GM18511 (cell line): ENCODE results near the gene PLPPR5.

ENCODE experiments used
- ATAC-seq: cut with Tn5 transposase; IDR thresholded peaks from one replicate; pipeline ENCODE4 v1.9.1; 2021; ENCODE audit warnings: mild to moderate bottlenecking, moderate library complexity; ENCODE audit not compliant: unreplicated experiment

Gene PLPPR5

GRCh38 chr1:98969798-98970490 is 34.7 kb downstream of the PLPPR5 start:
- ATAC-seq: no peak

- no peak for ATAC-seq
These were observed 37.5 kb downstream of the PLPPR5 start for GRCh38 chr1:98967122-98967521.

GRCh38 chr1:98965394-98965793 is 39.3 kb downstream of the PLPPR5 start:
- no peak for ATAC-seq

GRCh38 chr1:98964198-98964597 is 40.5 kb downstream of the PLPPR5 start:
- no peak for ATAC-seq

- no peak for ATAC-seq
These were observed 41.5 kb downstream of the PLPPR5 start for GRCh38 chr1:98963064-98963758.

- no peak for ATAC-seq
These were observed 42.5 kb downstream of the PLPPR5 start for GRCh38 chr1:98962156-98962555.

GRCh38 chr1:98949621-98950020 is 55.0 kb downstream of the PLPPR5 start:
- ATAC-seq: no peak

- ATAC-seq: no peak
These were observed 55.5 kb downstream of the PLPPR5 start for GRCh38 chr1:98949166-98949565.

- no peak for ATAC-seq
These were observed 57.6 kb downstream of the PLPPR5 start for GRCh38 chr1:98947071-98947470.

GRCh38 chr1:98940722-98941079 is 64.0 kb downstream of the PLPPR5 start:
- ATAC-seq: no peak

- ATAC-seq: no peak
These were observed 64.5 kb downstream of the PLPPR5 start for GRCh38 chr1:98940069-98940721.

GRCh38 chr1:98939471-98939870 is 65.2 kb downstream of the PLPPR5 start:
- ATAC-seq: no peak

- ATAC-seq: no peak
These were observed 67.3 kb downstream of the PLPPR5 start for GRCh38 chr1:98937347-98937746.

- ATAC-seq: no peak
These were observed 72.5 kb downstream of the PLPPR5 start for GRCh38 chr1:98932184-98932583.

- no peak for ATAC-seq
These were observed 73.4 kb downstream of the PLPPR5 start for GRCh38 chr1:98931128-98931835.

GRCh38 chr1:98929437-98929836 is 75.2 kb downstream of the PLPPR5 start:
- no peak for ATAC-seq

- no peak for ATAC-seq
These were observed 78.1 kb downstream of the PLPPR5 start for GRCh38 chr1:98926597-98926996.

GRCh38 chr1:98924977-98925376 is 79.7 kb downstream of the PLPPR5 start:
- no peak for ATAC-seq

GRCh38 chr1:98923667-98924066 is 81.0 kb downstream of the PLPPR5 start:
- ATAC-seq: no peak

GRCh38 chr1:98921817-98922216 is 82.8 kb downstream of the PLPPR5 start:
- ATAC-seq: no peak

- no peak for ATAC-seq
These were observed 84.1 kb downstream of the PLPPR5 start for GRCh38 chr1:98920441-98921110.
